Aorta (tissue), 5 donors: ENCODE results near the gene ERAS. TPM values are rescaled to one million over a fixed set of nuclear protein-coding genes. Genes with fewer than 3 reads are reported as not detected.

Experiments
- ATAC-seq: fragments of 200-7000 bp; cut with Tn5 transposase; one replicate; pipeline ENCODE4 v1.9.1; 2022; ENCODE audit warnings: moderate library complexity; ENCODE audit not compliant: low FRiP score
- DNase-seq, 2 donors: peaks; one replicate each; pipeline ENCODE4 v3.0.0-alpha.2; 2020
- H3K27ac ChIP-seq, 2 donors: one replicate each; pipeline ENCODE4 v1.5.1; 2013; ENCODE audit warnings: low read length in 2 of 2, mild to moderate bottlenecking in 2 of 2, moderate library complexity in 2 of 2, control low read depth in 1 of 2, inconsistent platforms in 1 of 2, low read depth in 1 of 2
- H3K27me3 ChIP-seq, 2 donors: one replicate each; pipeline ENCODE4 v1.6.1; 2013; ENCODE audit warnings: control low read depth in 1 of 2, low read length in 1 of 2, mild to moderate bottlenecking in 1 of 2, moderate library complexity in 1 of 2; ENCODE audit not compliant: insufficient read depth in 2 of 2, control insufficient read depth in 1 of 2
- H3K36me3 ChIP-seq, 2 donors: one replicate each; pipeline ENCODE4 v1.6.1; 2013; ENCODE audit warnings: control low read depth in 1 of 2, low read length in 1 of 2, mild to moderate bottlenecking in 1 of 2; ENCODE audit not compliant: insufficient read depth in 2 of 2, control insufficient read depth in 1 of 2
- H3K4me1 ChIP-seq, 2 donors: one replicate each; pipeline ENCODE4 v1.6.1; 2013; ENCODE audit warnings: low read length in 2 of 2, control low read depth in 1 of 2, mild to moderate bottlenecking in 1 of 2, moderate library complexity in 1 of 2; ENCODE audit not compliant: insufficient read depth in 2 of 2, control insufficient read depth in 1 of 2
- H3K4me3 ChIP-seq, 2 donors: one replicate each; pipeline ENCODE4 v1.5.1; 2013; ENCODE audit warnings: low read length in 2 of 2, control low read depth in 1 of 2, mild to moderate bottlenecking in 1 of 2
- H3K9me3 ChIP-seq: one replicate; pipeline ENCODE4 v1.6.1; 2013; ENCODE audit warnings: mild to moderate bottlenecking, low read length; ENCODE audit not compliant: control insufficient read depth
- WGBS, 2 donors: extraction: QIAGEN DNeasy Blood & Tissue Kit; methylation state at CpG; one replicate each; pipeline ENCODE4 v1.1.7; 2013; 5-methylcytosine and 5-hydroxymethylcytosine counted together
- intact Hi-C, 2 donors: fragments of 100-400 bp; cut with DNase I; formaldehyde crosslinking; loops; one replicate each; pipeline versions ENCODE4 v1.14.2 to v1.15.0; 2022
- polyA plus RNA-seq, 2 donors: library from polyadenylated mRNA; stranded (reverse); fragments of 200-250 nt; gene quantifications; one replicate each; pipeline ENCODE4 v1.2.3, GENCODE V29; 2013
- total RNA-seq, 2 donors: library from RNA; stranded (reverse); fragmentation: NEBNext Ultra II Directional; extraction: Animal tissue kit (Norgen Biotek cat#: 25700); gene quantifications; one replicate each; pipeline ENCODE4 v1.2.1, GENCODE V29; 2021
- donor health status: healthy with polysubstance abuse.
- donor health status: Bipolar disorder and iron deficiency.
- donor health status: DM: no; HTN: no; CAD: no.
- donor health status: DM: no; HTN: no; CAD: no.
- donor health status: DM: yes; HTN: yes; CAD: no.

Gene ERAS
- total and polyA plus RNA-seq, 4 donors, result 0.69 TPM; not detected in 3

GRCh38 chrX:48823053-48823452 is 3.3 kb upstream of the ERAS start:
- DNase-seq, result peak in 1 of 2 donors; percentile 48
- 72 to 78% methylated on average over 6 of the region's 6 CpGs for WGBS, 2 donors
- intact Hi-C loops, result no loop called here
- Histone ChIP-seq H3K4me1 (no peaks in the 10 kb centered on the region), H3K36me3 (no peaks in the 10 kb centered on the region), H3K27ac (no peak overlapping the region), H3K27me3 (no peaks in the 10 kb centered on the region), H3K4me3 (no peak overlapping the region), H3K9me3 (no peaks in the 10 kb centered on the region)
- no peak for ATAC-seq

- DNase-seq, result peak in 1 of 2 donors; percentile 25
- no peak for ATAC-seq
Measured at GRCh38 chrX:48824066-48824465, 2.2 kb upstream of the ERAS start.

GRCh38 chrX:48826876-48827653 is 752 bp downstream of the ERAS start:
- DNase-seq, result peak in 1 of 2 donors; percentile 70
- no peak overlapping the region for H3K27ac ChIP-seq
- no peak overlapping the region for H3K4me3 ChIP-seq
- H3K9me3 ChIP-seq, result no peaks in the 10 kb centered on the region
- no peaks in the 10 kb centered on the region for H3K4me1 ChIP-seq
- intact Hi-C loops, result no loop called here
- no peak for ATAC-seq
- H3K27me3 ChIP-seq, result no peaks in the 10 kb centered on the region
- WGBS, 2 donors, result 67 to 70% methylated on average over 52 to 73 of the region's 73 CpGs
- no peaks in the 10 kb centered on the region for H3K36me3 ChIP-seq

More at GRCh38 chrX:48824066-48824465, 2.2 kb upstream of the ERAS start:
- Histone ChIP-seq H3K27ac (no peak overlapping the region), H3K9me3 (no peaks in the 10 kb centered on the region), H3K36me3 (no peaks in the 10 kb centered on the region), H3K4me1 (no peaks in the 10 kb centered on the region), H3K27me3 (no peaks in the 10 kb centered on the region), H3K4me3 (no peak overlapping the region)
- intact Hi-C loops, result no loop called here
- 75 to 94% methylated on average over 8 of the region's 8 CpGs for WGBS, 2 donors

- intact Hi-C loops, result no loop called here
- ATAC-seq (no peak), DNase-seq (no peak)
- 72 to 88% methylated on average over 4 of the region's 4 CpGs for WGBS, 2 donors
- Histone ChIP-seq H3K9me3 (no peaks in the 10 kb centered on the region), H3K4me1 (no peaks in the 10 kb centered on the region), H3K27ac (no peak overlapping the region), H3K4me3 (no peak overlapping the region), H3K27me3 (no peaks in the 10 kb centered on the region), H3K36me3 (no peaks in the 10 kb centered on the region)
Measured at GRCh38 chrX:48827654-48827968, 1.3 kb downstream of the ERAS start.

- intact Hi-C loops, result no loop called here
- Histone ChIP-seq H3K36me3 (no peaks in the 10 kb centered on the region), H3K4me1 (no peaks in the 10 kb centered on the region), H3K4me3 (no peak overlapping the region), H3K27ac (no peak overlapping the region), H3K27me3 (no peaks in the 10 kb centered on the region), H3K9me3 (no peaks in the 10 kb centered on the region)
- no peak for ATAC-seq
- DNase-seq, result peak in 1 of 2 donors; percentile 75
- WGBS, 2 donors, result 85 to 91% methylated on average over 24 of the region's 24 CpGs
Measured at GRCh38 chrX:48829016-48829735, 2.9 kb downstream of the ERAS start.

GRCh38 chrX:48831136-48831908 is 5.0 kb downstream of the ERAS start:
- Histone ChIP-seq H3K9me3 (no peaks in the 10 kb centered on the region), H3K36me3 (no peaks in the 10 kb centered on the region), H3K4me3 (no peak overlapping the region), H3K27me3 (no peaks in the 10 kb centered on the region), H3K4me1 (no peaks in the 10 kb centered on the region), H3K27ac (no peak overlapping the region)
- peak in 1 of 2 donors; percentile 74 for DNase-seq
- WGBS, 2 donors, result 16 to 34% methylated on average over 42 to 58 of the region's 58 CpGs
- no peak for ATAC-seq
- intact Hi-C loops, result no loop called here

- ATAC-seq (no peak), DNase-seq (peak in 1 of 2 donors; percentile 69)
- H3K4me3 ChIP-seq, result no peak overlapping the region
- no peak overlapping the region for H3K27ac ChIP-seq
- no peaks in the 10 kb centered on the region for H3K9me3 ChIP-seq
- intact Hi-C loops, result no loop called here
- H3K36me3 ChIP-seq, result no peaks in the 10 kb centered on the region
- H3K4me1 ChIP-seq, result no peaks in the 10 kb centered on the region
- WGBS, 2 donors, result 4 to 14% methylated on average over 25 to 57 of the region's 57 CpGs
- no peaks in the 10 kb centered on the region for H3K27me3 ChIP-seq
Measured at GRCh38 chrX:48831909-48832291, 5.6 kb downstream of the ERAS start.

- Histone ChIP-seq H3K27me3 (no peaks in the 10 kb centered on the region), H3K4me3 (no peak overlapping the region), H3K36me3 (no peaks in the 10 kb centered on the region), H3K27ac (no peak overlapping the region), H3K9me3 (no peaks in the 10 kb centered on the region), H3K4me1 (no peaks in the 10 kb centered on the region)
- WGBS, 2 donors, result 36 to 52% methylated on average over 9 of the region's 9 CpGs
- DNase-seq (no peak), ATAC-seq (no peak)
- intact Hi-C loops, result no loop called here
Measured at GRCh38 chrX:48833542-48834138, 7.3 kb downstream of the ERAS start.
